Pulmonary artery endothelial cell (primary cell): ENCODE data around the gene ACBD6. TPM values are rescaled to one million over a fixed set of nuclear protein-coding genes. Genes with fewer than 3 reads are reported as not detected.

Experiments used
- DNase-seq: peaks from one replicate; pipeline ENCODE4 v3.0.0-alpha.2; 2011; ENCODE audit warnings: low read depth, low spot score
- total RNA-seq: library from RNA; depleted of rRNA; stranded (reverse); fragments of >200 nt; gene quantifications from 2 replicates; pipeline ENCODE4 v1.2.3, GENCODE V29; 2014

Gene ACBD6
- total RNA-seq, 1 donor from 2014 or later: 78.5 TPM

DNA sequence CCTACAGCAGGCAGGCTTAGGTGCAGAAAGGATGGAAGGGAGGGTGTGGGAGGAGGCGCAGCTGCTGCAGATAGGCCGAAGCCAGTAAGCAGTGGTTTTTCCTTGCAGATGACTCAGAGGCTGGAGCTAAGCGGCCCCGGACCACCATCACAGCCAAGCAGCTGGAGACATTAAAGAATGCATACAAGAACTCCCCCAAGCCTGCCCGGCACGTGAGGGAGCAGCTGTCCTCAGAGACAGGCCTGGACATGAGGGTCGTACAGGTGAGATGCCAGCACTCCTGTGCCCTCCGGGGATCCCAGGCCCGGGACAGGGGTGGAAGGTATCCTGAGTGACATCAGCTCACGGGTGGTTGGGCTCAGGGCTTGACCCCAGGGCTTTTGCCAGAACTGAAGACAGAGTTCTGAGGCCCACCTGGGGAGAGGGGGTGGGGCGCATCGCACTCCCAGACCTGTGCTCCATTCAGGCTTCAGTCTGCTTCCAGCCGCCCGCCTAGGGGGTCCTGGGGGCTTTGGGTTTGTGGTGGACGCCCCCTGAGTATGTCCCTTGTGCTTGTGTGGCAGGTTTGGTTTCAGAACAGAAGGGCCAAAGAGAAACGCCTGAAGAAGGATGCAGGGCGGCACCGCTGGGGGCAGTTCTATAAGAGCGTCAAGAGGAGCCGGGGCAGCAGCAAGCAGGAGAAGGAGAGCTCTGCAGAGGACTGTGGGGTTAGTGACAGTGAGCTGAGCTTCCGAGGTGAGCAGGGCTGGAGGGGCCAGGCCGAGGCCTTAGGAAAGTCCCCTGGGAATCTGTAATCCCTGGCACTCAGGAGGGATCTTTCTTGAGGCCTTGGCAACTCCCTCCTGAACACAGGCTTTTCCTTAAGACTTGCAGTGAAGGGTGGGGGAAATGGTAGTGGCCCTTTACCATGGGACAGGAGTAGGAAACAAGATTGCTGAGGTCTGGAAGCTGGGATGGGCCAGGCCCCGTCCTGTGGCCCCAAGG is 230.8 kb downstream of the ACBD6 start:
- DNase-seq: no peak

GRCh38 chr1:180270530-180271271 is 231.7 kb downstream of the ACBD6 start:
- no peak for DNase-seq

GRCh38 chr1:180269645-180270529 is 232.5 kb downstream of the ACBD6 start:
- no peak for DNase-seq

DNA sequence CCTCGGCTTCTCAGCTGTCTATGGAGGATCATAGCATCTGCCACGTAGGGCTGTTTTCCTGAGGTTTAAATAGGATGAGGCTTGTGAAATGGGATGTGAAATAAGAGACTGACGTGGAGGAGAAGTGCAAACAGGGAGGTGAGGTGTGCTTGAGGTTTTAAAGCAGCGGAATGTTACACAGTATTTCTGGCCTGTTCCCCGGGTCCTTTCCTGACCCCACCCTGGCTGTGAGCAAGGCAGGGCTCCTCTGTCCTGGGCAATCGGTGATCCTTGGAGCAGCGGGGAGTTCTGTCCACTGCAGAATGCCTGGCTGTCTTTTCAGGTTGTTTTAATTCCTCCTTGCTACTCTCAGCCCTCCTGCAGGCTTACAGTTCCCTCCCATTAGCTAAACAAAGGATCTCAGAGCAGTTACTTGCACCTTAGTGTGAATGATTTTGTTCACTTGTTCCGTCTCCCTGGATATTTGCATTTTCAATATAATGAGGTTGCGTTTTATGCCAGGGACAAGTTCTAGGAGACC is 233.8 kb downstream of the ACBD6 start:
- DNase-seq: no peak

DNA sequence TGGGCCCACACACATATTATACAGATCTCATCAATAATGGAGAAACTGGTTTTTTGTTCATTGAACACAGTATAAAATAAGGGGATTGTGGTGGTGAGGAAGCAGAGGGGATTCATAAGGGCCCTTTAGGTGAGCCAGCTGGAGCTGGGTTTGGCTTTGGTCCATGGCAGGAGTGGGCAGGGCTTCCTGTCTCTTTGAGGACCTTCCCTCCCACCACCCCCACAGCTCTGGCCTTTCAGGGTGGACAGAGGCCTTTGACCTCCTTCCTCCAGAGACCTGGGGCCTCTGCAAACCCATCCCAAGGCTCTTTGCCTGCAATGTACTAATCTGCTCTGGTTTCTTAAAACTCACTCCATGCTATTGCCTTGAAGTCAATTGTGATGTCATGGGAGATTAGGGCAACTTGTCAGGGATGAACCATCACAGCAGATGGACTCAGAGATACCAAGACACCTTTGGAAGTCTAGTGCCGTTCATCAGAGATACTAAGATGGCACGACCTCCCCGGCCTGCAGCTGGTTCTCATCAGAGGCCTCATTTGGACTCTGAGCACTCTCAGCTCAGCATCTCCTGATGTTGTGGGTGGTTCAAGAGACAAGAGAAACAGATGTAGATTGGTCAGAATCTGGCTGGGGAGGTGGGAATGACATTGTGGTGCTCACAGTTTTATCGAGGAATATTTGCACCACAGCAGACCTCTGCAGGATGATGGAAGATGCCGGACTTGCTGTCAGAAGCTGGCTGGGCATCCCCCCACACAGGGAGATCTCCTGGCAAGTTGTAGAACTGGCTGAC is 234.4 kb downstream of the ACBD6 start:
- no peak for DNase-seq

GRCh38 chr1:180267211-180267561 is 235.2 kb downstream of the ACBD6 start:
- no peak for DNase-seq

- no peak for DNase-seq
These were observed 235.8 kb downstream of the ACBD6 start for GRCh38 chr1:180266275-180267210.

DNA sequence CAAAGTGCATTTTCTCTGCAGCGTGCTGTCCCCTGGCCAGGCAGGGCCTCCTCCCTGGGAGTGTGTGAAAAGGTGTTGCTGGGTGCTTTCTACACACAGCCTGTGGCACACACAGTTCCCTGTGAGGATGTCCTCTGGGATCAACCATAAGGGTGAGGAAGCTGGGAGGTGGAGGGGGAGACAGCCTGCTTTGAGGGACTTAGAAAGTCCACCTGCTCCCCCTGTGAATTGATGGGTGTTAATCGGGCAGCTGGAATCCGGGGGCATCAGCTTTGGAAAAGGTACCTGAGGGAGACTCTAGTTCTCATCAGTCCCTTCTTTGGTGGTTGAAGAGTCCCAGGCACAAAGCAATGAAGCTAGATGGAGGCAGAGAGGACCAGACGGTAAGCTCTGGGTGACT is 236.5 kb downstream of the ACBD6 start:
- DNase-seq: no peak

DNA sequence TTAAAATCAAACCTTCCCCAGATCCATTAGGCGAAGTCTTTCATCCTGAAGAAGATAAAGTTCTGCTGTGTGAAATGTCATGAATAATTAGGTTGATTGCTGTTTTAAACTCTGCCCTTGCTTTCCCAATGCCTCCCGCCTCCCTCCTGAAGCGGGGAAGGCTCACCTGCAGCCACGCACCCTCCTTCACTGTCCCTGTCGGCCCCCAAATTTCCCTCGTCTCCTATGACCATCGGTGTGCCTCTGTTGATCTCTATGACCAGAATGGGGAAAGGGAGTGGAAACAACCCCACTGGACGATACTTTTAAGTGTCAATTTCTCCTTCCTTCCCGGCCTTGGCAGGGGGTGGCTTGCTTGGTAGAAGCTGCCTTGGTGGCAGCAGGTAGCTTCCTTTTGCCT is 237.2 kb downstream of the ACBD6 start:
- DNase-seq: no peak

DNA sequence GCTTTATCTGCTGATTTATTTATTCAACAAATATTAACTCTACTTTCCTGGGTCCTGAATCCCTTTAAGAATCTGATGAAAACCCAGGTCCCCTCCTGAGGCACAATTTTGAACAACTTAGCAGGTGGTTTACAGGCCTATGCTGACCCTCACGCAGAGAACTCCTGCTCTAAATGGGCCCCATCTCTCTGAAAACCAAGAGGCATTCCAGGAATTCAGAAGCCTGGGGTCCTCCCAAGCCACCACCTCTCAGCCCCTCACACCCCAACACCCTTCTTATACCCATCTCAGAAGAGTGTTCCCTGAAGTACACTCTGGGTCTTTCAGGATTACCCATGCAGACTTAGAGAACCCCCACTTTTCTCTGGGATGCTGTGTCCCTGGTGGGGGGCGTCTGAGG is 237.8 kb downstream of the ACBD6 start:
- no peak for DNase-seq

DNA sequence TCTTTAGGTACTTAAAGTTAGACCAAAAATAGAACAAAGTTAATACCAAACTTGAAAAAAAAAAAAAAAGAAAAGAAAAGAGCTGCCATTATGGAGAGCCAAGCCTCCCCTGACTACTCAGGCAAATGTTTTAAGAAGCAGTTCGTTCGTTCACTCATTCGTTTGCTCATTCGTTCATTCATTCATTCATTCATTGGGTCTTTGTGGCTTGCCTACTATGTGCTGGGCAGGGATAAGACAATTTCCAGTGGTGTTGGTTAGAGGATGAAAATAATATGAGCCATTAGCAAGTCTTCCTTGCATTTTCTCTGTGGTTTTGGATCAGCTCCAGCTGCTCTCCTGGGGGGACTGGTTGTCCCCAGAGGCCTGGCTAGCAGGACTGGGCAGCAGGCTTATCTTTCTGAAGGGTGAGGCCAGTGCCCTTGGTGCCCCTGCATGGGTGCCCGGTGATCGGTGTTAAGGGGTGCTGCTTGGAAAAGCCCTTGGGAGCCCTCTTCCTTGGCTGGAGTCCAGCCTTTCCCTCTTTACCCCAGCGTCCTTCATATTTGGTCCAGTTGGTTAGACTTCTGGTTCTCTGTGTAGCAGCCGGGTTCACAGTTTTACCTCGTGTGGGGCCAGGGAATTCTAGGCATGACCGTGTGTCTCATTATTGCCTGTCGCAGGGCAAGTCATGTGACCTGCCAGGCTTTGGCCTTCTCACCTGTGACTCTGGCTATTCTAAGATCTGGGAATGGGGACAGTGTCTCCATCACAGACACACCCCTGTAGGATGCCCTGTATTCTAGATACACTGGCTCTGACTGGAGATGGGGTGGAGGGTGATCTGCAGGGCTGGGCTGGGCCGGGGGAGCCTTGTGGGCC is 239.5 kb downstream of the ACBD6 start:
- no peak for DNase-seq

DNA sequence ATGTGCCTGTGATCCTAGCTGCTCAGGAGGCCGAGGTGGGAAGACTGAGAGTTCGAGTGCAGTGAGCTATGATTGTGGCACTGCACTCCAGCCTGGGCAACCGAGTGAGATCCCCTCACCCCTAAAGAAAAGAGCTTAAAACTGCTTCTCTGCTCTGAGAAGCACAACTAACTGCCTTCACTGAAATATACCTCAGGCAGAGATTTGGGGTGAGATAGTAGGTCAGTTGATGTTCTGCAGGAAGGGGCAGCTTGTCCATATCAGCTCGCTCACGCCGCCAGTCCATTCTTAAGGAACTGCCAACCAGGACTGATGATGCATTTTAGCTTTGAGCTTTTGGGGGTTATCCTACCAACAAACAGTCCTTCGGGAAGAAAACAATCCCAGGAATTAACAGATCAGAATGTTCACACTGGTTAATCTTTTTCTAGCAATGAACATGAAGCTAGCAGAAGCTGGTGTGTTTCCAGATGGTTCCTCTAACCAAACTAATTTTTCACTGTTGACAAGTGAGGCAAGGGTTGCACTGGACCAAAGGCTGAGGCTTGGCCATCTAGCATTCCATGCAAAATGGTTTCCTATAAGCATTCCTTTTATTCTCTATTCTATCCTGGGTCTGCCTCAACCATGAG is 240.7 kb downstream of the ACBD6 start:
- DNase-seq: no peak

DNA sequence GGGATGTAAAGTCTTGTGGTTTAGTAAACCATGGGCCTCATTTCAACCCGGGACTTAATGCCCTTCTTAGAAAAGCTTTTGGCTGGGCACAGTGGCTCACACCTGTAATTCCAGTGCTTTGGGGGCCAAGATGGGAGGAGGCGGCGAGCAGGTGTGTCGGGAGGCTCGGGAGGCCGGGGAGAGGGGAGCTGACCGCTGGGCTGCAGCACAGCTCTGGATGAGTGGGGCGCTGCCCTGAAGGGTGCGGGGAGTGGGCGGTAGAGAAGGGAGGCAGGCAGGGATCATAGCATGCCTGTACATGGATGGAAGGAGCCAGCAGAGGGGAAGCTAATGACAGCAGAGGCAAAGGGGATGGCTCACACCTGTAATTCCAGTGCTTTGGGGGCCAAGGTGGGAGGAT is 241.3 kb downstream of the ACBD6 start:
- DNase-seq: no peak

- DNase-seq: no peak
These were observed 241.8 kb downstream of the ACBD6 start for GRCh38 chr1:180260541-180260940.

- DNase-seq: no peak
These were observed 242.7 kb downstream of the ACBD6 start for GRCh38 chr1:180259431-180260338.

DNA sequence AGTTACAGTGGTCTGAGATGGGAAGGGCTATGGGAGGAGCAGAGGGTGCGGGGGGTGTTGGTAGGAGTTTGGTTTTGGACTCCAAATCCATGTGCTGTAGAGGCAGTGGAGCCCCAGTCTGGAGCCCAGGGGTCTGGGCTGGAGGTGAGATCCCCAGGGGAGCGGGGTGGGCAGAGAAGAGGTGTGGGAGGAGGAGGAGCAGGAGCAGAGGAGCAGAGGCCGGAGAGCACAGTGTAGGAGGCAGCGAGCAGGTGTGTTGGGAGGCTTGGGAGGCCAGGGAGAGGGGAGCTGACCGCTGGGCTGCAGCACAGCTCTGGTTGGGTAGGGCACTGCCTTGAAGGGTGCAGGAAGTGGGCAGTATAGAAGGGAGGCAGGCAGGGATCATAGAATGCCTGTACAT is 243.4 kb downstream of the ACBD6 start:
- no peak for DNase-seq

DNA sequence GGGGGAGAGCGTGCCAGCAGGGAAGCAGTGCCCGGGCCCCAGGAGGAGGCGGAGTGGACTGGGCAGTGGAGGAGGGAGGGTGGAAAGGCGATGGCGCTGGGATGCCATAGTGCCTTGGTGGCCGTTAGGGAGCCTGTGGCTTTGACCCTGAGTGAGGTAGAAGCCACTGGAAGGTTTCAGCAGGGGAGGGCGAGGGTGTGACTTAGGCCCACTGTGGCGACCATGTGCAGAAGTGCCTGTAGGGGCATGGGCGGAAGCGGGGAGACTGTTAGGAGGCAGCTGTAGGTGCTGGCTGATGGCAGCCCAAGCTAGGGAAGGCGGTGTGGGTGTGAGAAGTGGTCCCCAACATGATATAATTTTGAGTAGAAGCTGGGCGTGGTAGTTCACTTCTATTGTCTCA is 244.1 kb downstream of the ACBD6 start:
- DNase-seq: no peak
